ENCODE results near the gene CCDC141.

CCDC141 gene

GRCh38 chr2:178951266-178952006 lies 98.5 kb downstream of the CCDC141 start:
- TF ChIP-seq CTCF (IDR thresholded peaks at IDR 0.05; ENCODE audit: low read depth, low read length), result no peak
- no peak for DNase-seq (ENCODE audit: low read depth in 2 of 2)
- H3K4me3 ChIP-seq (replicated peaks in 1 of 2; ENCODE audit: low read depth in 2 of 2, low read length in 2 of 2), result no peak overlapping the region

DNA sequence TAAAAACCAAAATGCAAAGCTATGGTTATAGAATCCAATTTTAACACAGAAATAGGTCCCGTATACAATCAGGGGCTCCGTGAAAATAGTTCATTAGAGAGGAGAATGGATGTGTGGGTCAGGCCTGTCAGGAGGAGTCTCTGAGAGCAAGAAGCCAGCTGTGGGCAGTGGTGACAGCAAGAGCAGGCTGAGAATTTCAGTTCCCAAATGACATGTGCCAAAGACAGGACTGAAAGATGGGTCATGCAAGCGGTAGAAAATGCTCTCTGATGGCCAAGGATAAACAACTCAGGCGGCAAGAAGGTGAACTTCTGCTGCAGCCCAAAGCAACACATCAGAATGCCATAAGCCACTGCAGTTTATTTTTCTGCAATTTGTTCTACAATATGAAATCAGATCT lies 100.4 kb downstream of the CCDC141 start:
- no peak for DNase-seq (ENCODE audit: low read depth in 2 of 2)
- no peak for TF ChIP-seq CTCF (IDR thresholded peaks at IDR 0.05; ENCODE audit: low read depth, low read length)
- no peak overlapping the region for H3K4me3 ChIP-seq (replicated peaks in 1 of 2; ENCODE audit: low read depth in 2 of 2, low read length in 2 of 2)

- no peak overlapping the region for H3K4me3 ChIP-seq (replicated peaks in 1 of 2; ENCODE audit: low read depth in 2 of 2, low read length in 2 of 2)
- TF ChIP-seq CTCF (IDR thresholded peaks at IDR 0.05; ENCODE audit: low read depth, low read length), result no peak
- DNase-seq (ENCODE audit: low read depth in 2 of 2), result no peak
Observed at GRCh38 chr2:178949151-178949550, 100.8 kb downstream of the CCDC141 start.

DNA sequence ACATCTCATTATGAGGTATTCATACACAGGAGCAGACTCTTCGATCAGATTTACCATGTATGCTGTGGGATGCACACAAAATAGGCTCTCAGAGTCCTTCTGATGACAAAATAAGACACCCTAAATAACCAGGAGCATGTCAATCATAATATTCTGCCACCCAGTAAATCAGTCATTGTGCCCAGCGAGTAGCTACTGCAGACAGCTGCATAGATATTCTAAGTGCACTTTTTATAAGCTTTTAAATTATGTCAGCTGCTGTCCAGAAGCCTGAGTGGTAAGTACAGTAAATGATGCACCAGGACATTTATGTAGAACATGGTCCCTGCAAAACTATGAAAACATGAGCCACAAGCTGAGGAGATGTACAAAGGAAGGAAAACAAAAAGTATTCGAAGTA lies 102.9 kb downstream of the CCDC141 start:
- no peak for TF ChIP-seq CTCF (IDR thresholded peaks at IDR 0.05; ENCODE audit: low read depth, low read length)
- H3K4me3 ChIP-seq (replicated peaks in 1 of 2; ENCODE audit: low read depth in 2 of 2, low read length in 2 of 2), result no peak overlapping the region
- no peak for DNase-seq (ENCODE audit: low read depth in 2 of 2)

DNA sequence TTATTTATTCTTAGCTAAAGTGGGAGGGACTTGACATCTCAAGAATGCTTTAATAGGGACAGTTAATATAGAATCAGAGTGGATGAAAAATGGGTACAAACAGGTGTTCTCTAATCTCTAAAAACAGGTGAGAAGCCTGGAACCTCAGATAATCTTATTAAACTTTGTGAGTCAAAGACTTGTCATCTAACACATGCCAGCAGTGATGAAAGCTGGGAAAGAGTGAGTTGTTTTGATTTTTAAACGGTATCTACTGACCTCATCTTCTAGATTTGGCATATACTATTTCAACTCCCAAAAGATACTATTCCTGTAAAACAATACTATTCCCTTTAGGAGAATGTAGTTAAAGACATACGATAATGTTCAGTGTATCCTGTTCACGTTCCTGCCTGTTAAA lies 103.4 kb downstream of the CCDC141 start:
- H3K4me3 ChIP-seq (replicated peaks in 1 of 2; ENCODE audit: low read depth in 2 of 2, low read length in 2 of 2), result no peak overlapping the region
- DNase-seq (ENCODE audit: low read depth in 2 of 2), result no peak
- no peak for TF ChIP-seq CTCF (IDR thresholded peaks at IDR 0.05; ENCODE audit: low read depth, low read length)

DNA sequence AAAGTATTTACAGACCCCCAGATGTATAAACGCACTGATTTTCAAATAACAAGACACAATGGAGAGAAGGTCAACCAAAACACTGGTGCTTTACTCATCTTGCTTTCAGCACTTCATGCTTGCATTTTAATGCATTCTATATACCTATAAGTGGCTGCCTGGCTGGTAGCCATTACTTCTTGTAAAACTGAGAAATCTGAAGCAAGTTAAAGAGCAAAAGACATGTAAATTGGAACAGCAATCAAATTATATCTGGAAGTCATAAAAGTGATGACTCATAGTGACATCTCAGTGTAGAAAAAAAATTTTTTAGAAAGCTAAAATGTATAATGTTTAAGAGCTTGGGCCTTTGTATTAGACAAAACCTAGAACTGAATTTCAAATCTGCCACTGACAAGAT lies 106.2 kb downstream of the CCDC141 start:
- no peak for TF ChIP-seq CTCF (IDR thresholded peaks at IDR 0.05; ENCODE audit: low read depth, low read length)
- DNase-seq (ENCODE audit: low read depth in 2 of 2), result no peak
- H3K4me3 ChIP-seq (replicated peaks in 1 of 2; ENCODE audit: low read depth in 2 of 2, low read length in 2 of 2), result no peak overlapping the region

GRCh38 chr2:178934571-178934970 lies 115.4 kb downstream of the CCDC141 start:
- H3K4me3 ChIP-seq (replicated peaks in 1 of 2; ENCODE audit: low read depth in 2 of 2, low read length in 2 of 2), result no peak overlapping the region
- TF ChIP-seq CTCF (IDR thresholded peaks at IDR 0.05; ENCODE audit: low read depth, low read length), result no peak
- DNase-seq (ENCODE audit: low read depth in 2 of 2), result no peak
